Measurements from ENCODE around the gene MEDAG.
A peak's percentile ranks its signal among the peaks of the same experiment; 100 is the strongest.

MEDAG gene

GRCh38 chr13:30905932-30906383, at the start of gene MEDAG:
MEDAG (plus strand) TSS chr13:30906271; CDS start chr13:30906516, 245 bp downstream.
- no peak for TF ChIP-seq JUND (IDR thresholded peaks at IDR 0.05; ENCODE audit: low read depth)
- in situ Hi-C loops (cut with HindIII; ENCODE audit: low pct_unique_long_range_greater_than_20kb, low sequenced_read_pairs): no loop called here
- no peak for DNase-seq (ENCODE audit: low read depth in 1 of 2, low spot score in 1 of 2)

DNA sequence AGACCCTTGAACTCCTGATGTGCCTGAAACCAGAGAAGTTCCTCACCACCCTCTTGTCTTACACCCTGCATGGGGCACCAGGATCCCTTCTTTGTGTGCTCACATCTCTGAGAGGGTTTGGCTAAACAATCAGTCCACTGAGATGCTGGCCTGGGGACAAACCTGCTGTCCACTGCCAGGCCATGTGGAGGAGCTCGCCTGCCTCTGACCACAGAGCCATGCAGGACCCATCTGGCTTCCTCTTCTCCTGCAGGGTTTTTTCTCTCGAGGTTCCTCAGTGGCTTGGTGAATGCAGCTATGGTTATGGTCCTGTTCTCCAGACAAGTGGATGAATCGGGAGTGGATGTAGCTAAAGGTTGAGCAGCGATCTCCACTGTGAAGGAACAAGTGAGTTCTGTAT, 49.1 kb upstream of the MEDAG start:
- no peak for TF ChIP-seq JUND (IDR thresholded peaks at IDR 0.05; ENCODE audit: low read depth)
- no peak for DNase-seq (ENCODE audit: low read depth in 1 of 2, low spot score in 1 of 2)
- in situ Hi-C loops (cut with HindIII; ENCODE audit: low pct_unique_long_range_greater_than_20kb, low sequenced_read_pairs): no loop called here

- in situ Hi-C loops (cut with HindIII; ENCODE audit: low pct_unique_long_range_greater_than_20kb, low sequenced_read_pairs): no loop called here
- no peak for TF ChIP-seq JUND (IDR thresholded peaks at IDR 0.05; ENCODE audit: low read depth)
- DNase-seq (ENCODE audit: low read depth in 1 of 2, low spot score in 1 of 2): no peak
These were observed 48.4 kb upstream of the MEDAG start for GRCh38 chr13:30857636-30858035.

GRCh38 chr13:30859326-30859725, 46.7 kb upstream of the MEDAG start:
- peak; percentile 19 to 71 for DNase-seq (ENCODE audit: low read depth in 1 of 2, low spot score in 1 of 2)

GRCh38 chr13:30861163-30861562, 44.9 kb upstream of the MEDAG start:
- in situ Hi-C loops (cut with HindIII; ENCODE audit: low pct_unique_long_range_greater_than_20kb, low sequenced_read_pairs): no loop called here
- DNase-seq (ENCODE audit: low read depth in 1 of 2, low spot score in 1 of 2): no peak
- no peak for TF ChIP-seq JUND (IDR thresholded peaks at IDR 0.05; ENCODE audit: low read depth)

More at GRCh38 chr13:30859326-30859725, 46.7 kb upstream of the MEDAG start:
- TF ChIP-seq JUND (IDR thresholded peaks at IDR 0.05; ENCODE audit: low read depth): no peak
- in situ Hi-C loops (cut with HindIII; ENCODE audit: low pct_unique_long_range_greater_than_20kb, low sequenced_read_pairs): no loop called here

DNA sequence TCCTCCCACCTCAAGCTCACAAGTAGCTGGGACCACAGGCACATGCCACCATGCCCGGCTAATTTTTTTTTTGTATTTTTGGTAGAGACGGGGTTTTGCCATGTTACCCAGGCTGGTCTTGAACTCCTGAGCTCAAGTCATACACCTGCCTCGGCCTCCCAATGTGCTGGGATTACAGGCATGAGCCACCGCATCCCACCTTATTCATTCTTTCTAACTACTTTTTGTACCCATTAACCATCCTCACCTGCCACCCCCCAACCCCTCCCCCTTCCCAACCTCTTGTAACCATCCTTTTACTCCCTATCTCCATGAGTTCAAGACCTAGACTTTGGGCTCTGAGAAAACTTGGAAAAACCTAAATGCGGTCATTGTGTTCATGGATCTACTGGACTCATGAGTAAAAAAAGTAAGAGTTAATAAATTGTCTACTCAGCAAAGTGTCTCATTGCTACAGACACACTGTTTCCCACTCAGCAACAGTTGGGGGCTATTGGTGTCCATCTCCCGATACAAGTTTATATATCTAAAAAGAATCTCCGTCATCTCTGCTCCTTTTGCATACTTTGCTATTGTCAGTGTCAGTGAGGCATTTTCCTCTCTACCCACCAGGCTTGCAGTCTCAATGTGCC, 44.1 kb upstream of the MEDAG start:
- TF ChIP-seq JUND (IDR thresholded peaks at IDR 0.05; ENCODE audit: low read depth): no peak
- in situ Hi-C loops (cut with HindIII; ENCODE audit: low pct_unique_long_range_greater_than_20kb, low sequenced_read_pairs): no loop called here
- no peak for DNase-seq (ENCODE audit: low read depth in 1 of 2, low spot score in 1 of 2)

GRCh38 chr13:30862707-30863106, 43.4 kb upstream of the MEDAG start:
- TF ChIP-seq JUND (IDR thresholded peaks at IDR 0.05; ENCODE audit: low read depth): no peak
- no peak for DNase-seq (ENCODE audit: low read depth in 1 of 2, low spot score in 1 of 2)
- in situ Hi-C loops (cut with HindIII; ENCODE audit: low pct_unique_long_range_greater_than_20kb, low sequenced_read_pairs): no loop called here

GRCh38 chr13:30863231-30863630, 42.8 kb upstream of the MEDAG start:
- no peak for DNase-seq (ENCODE audit: low read depth in 1 of 2, low spot score in 1 of 2)
- TF ChIP-seq JUND (IDR thresholded peaks at IDR 0.05; ENCODE audit: low read depth): no peak
- in situ Hi-C loops (cut with HindIII; ENCODE audit: low pct_unique_long_range_greater_than_20kb, low sequenced_read_pairs): no loop called here

DNA sequence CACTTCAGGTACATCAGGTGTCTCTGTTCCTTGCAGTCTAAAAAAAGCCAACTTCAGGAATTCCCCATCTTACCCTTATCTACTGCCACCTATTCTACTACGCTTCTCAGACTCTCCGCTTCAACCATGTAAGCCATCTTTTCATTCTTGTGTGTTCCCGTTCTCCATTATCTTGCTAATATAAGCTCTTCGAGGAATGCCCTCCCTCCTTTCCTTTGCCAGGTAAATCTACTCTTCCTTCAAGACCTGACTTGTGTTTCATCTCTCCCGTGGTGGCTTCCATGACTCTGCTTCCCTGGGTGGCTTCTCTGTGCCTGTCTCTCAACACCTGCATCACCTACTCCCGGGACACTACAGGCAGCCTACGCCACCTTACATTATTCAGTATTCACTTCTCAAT, 42.3 kb upstream of the MEDAG start:
- in situ Hi-C loops (cut with HindIII; ENCODE audit: low pct_unique_long_range_greater_than_20kb, low sequenced_read_pairs): no loop called here
- DNase-seq (ENCODE audit: low read depth in 1 of 2, low spot score in 1 of 2): no peak
- TF ChIP-seq JUND (IDR thresholded peaks at IDR 0.05; ENCODE audit: low read depth): no peak

DNA sequence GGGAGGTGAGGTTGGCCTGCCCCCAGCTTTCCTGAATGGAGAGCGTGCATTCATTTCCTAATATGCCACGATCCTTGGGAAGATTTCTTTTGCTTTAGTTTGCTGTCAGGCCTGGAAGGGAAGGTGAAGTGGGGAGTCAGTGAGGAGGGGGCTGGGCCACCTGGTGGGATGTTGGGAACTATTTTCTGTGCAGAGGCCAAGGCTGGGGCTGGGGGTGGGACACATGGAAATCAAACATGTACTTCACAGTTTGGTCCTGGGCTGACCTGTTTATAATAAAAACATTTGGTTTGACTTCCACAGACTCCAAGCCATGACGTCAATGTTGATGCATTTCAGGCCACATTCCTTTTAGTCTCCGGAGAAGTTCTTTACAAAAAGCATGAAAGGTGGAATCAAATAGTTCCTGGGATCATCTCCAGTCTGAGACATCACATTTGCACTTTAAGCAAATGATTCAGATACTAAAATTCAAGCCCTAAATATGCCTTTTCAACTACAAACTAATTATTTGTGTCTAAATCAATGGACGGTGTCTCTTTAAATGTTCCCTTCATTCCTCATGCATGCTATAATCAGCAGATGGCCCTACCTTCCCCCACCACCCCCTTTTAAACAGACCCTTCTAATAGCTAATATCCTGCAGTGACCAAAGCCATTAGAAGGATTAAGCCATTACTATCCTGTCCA, 41.5 kb upstream of the MEDAG start:
- no peak for DNase-seq (ENCODE audit: low read depth in 1 of 2, low spot score in 1 of 2)
- in situ Hi-C loops (cut with HindIII; ENCODE audit: low pct_unique_long_range_greater_than_20kb, low sequenced_read_pairs): no loop called here
- TF ChIP-seq JUND (IDR thresholded peaks at IDR 0.05; ENCODE audit: low read depth): no peak

DNA sequence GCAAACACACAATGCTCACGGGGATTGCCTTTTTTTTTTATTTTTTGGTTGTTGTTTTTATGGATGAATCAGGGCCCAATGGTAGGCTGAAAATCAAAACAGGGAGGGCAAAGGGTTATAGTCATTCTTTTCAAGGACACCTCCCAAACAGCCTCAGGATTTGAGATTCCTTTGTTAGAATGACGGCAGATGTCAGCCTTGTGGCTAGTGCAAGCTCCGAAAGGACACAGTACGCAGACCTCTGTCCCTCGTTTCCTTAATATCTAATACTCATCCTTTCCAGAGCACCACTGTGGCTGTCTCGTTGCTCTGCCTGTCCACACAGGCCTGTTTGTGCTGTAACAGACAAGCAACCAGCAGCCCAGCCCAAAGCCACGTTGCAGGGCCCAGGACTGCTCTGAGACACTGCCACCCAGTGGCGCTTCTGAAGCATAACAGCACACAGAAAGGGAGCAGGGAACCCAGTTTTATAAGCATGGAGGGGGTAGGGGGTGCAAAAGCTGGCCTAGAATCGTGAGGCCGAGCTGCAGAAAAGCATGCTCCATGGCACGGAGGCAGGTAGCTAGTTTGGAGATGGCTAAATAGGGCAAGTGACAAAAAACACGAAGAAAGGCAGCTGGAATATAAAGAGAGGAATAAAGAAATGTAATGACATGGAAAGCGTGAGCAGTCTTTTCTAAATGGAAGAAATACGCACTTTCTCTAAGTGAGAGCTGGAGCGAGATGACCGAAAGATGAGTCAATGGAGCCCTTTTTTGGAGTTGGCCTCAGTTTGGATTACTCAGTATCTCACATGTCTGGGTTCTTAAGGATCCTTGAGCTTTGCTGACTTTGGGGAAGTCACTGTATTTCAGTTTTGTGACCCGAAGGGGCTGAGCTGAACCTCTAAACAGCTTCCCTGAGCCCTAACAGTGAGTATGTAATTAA, 40.7 kb upstream of the MEDAG start:
- in situ Hi-C loops (cut with HindIII; ENCODE audit: low pct_unique_long_range_greater_than_20kb, low sequenced_read_pairs): no loop called here
- DNase-seq (ENCODE audit: low read depth in 1 of 2, low spot score in 1 of 2): peak; percentile 25 to 80
- no peak for TF ChIP-seq JUND (IDR thresholded peaks at IDR 0.05; ENCODE audit: low read depth)

DNA sequence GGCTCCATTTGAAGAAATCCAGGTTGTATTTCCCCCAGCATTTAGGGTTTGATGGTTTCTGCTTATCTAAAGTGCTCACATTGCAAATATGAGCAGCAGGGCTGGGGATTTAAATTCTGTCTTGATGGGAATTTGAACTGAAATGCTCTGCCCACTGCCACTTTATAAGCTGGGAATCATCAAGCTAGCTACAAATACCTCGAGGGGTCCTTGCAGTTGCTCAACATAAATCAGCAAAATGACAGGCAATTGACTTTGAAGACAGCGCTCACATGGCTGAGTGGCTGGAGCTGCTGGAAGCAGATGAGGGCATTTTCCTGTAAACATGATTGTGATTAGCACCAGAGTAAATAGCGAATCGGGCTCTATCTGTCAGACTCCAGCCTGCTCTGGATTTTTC, 39.4 kb upstream of the MEDAG start:
- DNase-seq (ENCODE audit: low read depth in 1 of 2, low spot score in 1 of 2): no peak
- in situ Hi-C loops (cut with HindIII; ENCODE audit: low pct_unique_long_range_greater_than_20kb, low sequenced_read_pairs): no loop called here
- TF ChIP-seq JUND (IDR thresholded peaks at IDR 0.05; ENCODE audit: low read depth): no peak

Measured in T47D (cell line).